Measurements from ENCODE around the gene KLHL13. TPM values are rescaled to one million over a fixed set of nuclear protein-coding genes. Genes with fewer than 3 reads are reported as not detected.

The KLHL13 gene
- total RNA-seq, 4 donors from 2014 or later, result 19.7 to 155 (median 40.2) TPM

GRCh38 chrX:118115953-118116712 is 477 bp downstream of the KLHL13 start:
- peak in 1 of 2 donors; percentile 19 for DNase-seq
- Histone ChIP-seq H3K4me1 (no peaks in the 10 kb centered on the region), H3K36me3 (no peaks in the 10 kb centered on the region), H3K4me3 (peak overlapping the region; percentile 48 to 56), H3K27me3 (no peaks in the 10 kb centered on the region), H3K9me3 (no peaks in the 10 kb centered on the region), H3K27ac (peak overlapping the region; percentile 83 to 89)
- peak in 1 of 2 donors; percentile 29 for TF ChIP-seq POLR2A (IDR thresholded peaks at IDR 0.05)
- TF ChIP-seq, protein P1, sequence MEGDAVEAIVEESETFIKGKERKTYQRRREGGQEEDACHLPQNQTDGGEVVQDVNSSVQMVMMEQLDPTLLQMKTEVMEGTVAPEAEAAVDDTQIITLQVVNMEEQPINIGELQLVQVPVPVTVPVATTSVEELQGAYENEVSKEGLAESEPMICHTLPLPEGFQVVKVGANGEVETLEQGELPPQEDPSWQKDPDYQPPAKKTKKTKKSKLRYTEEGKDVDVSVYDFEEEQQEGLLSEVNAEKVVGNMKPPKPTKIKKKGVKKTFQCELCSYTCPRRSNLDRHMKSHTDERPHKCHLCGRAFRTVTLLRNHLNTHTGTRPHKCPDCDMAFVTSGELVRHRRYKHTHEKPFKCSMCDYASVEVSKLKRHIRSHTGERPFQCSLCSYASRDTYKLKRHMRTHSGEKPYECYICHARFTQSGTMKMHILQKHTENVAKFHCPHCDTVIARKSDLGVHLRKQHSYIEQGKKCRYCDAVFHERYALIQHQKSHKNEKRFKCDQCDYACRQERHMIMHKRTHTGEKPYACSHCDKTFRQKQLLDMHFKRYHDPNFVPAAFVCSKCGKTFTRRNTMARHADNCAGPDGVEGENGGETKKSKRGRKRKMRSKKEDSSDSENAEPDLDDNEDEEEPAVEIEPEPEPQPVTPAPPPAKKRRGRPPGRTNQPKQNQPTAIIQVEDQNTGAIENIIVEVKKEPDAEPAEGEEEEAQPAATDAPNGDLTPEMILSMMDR (IDR thresholded peaks at IDR 0.05), result no peak
- intact Hi-C loops (cut with DNase I; ENCODE audit: low total_unique reads), result no loop called here

- H3K27ac ChIP-seq, result peak overlapping the region; percentile 83 to 89
- H3K4me3 ChIP-seq, result peak overlapping the region; percentile 48 to 56
- no peak for TF ChIP-seq POLR2A (IDR thresholded peaks at IDR 0.05)
- TF ChIP-seq, protein P1 (IDR thresholded peaks at IDR 0.05), result no peak
- no peaks in the 10 kb centered on the region for H3K27me3 ChIP-seq
- H3K36me3 ChIP-seq, result no peaks in the 10 kb centered on the region
- DNase-seq, result no peak
- H3K9me3 ChIP-seq, result no peaks in the 10 kb centered on the region
- intact Hi-C loops (cut with DNase I; ENCODE audit: low total_unique reads), result no loop called here
- H3K4me1 ChIP-seq, result no peaks in the 10 kb centered on the region
Measured at GRCh38 chrX:118114971-118115370, 1.6 kb downstream of the KLHL13 start.

DNA sequence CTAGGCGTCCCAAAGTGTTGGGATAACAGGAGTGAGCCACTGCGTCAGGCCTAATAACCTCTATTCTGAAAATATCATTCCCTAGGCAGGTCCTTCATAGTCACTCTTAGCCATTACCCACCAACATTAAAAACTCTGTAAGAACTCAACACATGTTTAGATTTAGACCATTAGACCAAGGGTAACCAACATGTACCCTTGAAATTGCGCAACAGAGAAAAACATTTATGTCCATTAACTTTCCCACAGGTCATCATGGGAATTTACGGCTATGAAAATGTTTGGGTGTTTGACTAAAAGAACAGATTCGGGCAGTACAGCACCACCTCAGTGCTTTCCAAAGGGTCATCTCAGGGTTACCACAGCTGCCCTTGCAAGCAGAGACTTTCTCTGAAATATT is 7.5 kb downstream of the KLHL13 start:
- no peak for DNase-seq
- H3K36me3 ChIP-seq, result no peaks in the 10 kb centered on the region
- no peaks in the 10 kb centered on the region for H3K27me3 ChIP-seq
- peak overlapping the region in 1 of 2 donors; percentile 18 for H3K27ac ChIP-seq
- no peak overlapping the region for H3K4me3 ChIP-seq
- TF ChIP-seq POLR2A (IDR thresholded peaks at IDR 0.05), result no peak
- TF ChIP-seq, protein P1 (IDR thresholded peaks at IDR 0.05), result no peak
- intact Hi-C loops (cut with DNase I; ENCODE audit: low total_unique reads), result no loop called here
- no peaks in the 10 kb centered on the region for H3K9me3 ChIP-seq
- no peaks in the 10 kb centered on the region for H3K4me1 ChIP-seq

DNA sequence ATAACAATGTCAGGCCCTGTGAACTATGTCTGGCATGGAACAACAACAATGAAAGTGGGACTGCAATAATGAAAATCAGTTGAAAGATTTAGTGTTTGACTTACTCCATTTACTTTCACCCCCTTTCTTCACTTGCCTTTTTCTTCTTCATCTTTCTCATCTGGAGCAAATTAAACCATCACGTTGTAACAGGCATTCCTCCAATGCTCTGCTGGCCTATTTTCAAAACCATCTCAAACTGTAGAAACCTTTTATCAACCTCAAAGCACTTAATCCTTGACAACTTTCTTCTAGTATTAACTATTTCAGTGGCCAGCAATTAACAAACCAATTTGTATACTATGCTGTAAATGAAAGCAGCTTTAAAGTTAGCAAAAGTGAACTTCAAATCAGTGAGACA is 8.3 kb downstream of the KLHL13 start:
- intact Hi-C loops (cut with DNase I; ENCODE audit: low total_unique reads), result no loop called here
- Histone ChIP-seq H3K4me3 (no peak overlapping the region), H3K4me1 (no peaks in the 10 kb centered on the region), H3K36me3 (no peaks in the 10 kb centered on the region), H3K27ac (peak overlapping the region in 1 of 2 donors; percentile 18), H3K9me3 (no peaks in the 10 kb centered on the region), H3K27me3 (no peaks in the 10 kb centered on the region)
- TF ChIP-seq, protein P1 (IDR thresholded peaks at IDR 0.05), result no peak
- no peak for TF ChIP-seq POLR2A (IDR thresholded peaks at IDR 0.05)
- no peak for DNase-seq

- H3K9me3 ChIP-seq, result no peaks in the 10 kb centered on the region
- no peak for DNase-seq
- no peak for TF ChIP-seq POLR2A (IDR thresholded peaks at IDR 0.05)
- TF ChIP-seq, protein P1 (IDR thresholded peaks at IDR 0.05), result no peak
- no peak overlapping the region for H3K27ac ChIP-seq
- intact Hi-C loops (cut with DNase I; ENCODE audit: low total_unique reads), result no loop called here
- H3K27me3 ChIP-seq, result no peaks in the 10 kb centered on the region
- no peaks in the 10 kb centered on the region for H3K4me1 ChIP-seq
- no peaks in the 10 kb centered on the region for H3K36me3 ChIP-seq
- no peak overlapping the region for H3K4me3 ChIP-seq
Measured at GRCh38 chrX:118100091-118100490, 16.5 kb downstream of the KLHL13 start.

Measured in uterus (tissue), 4 donors.